Stimulated activated CD4-positive, alpha-beta T cell treated with anti-CD3 and anti-CD28 coated beads, Interleukin-12 subunit alpha, Interleukin-12 subunit beta, amount 100 ng/mL, for 48 hours (primary cell): ENCODE measurements around the gene PMIS2.
A peak's percentile ranks its signal among the peaks of the same experiment; 100 is the strongest.

ENCODE experiments used
- DNase-seq, 3 donors: peaks; one replicate each; pipeline ENCODE4 v3.0.0-alpha.2; 2020; ENCODE audit warnings: low read depth in 2 of 3, low spot score in 1 of 3

The PMIS2 gene

DNA sequence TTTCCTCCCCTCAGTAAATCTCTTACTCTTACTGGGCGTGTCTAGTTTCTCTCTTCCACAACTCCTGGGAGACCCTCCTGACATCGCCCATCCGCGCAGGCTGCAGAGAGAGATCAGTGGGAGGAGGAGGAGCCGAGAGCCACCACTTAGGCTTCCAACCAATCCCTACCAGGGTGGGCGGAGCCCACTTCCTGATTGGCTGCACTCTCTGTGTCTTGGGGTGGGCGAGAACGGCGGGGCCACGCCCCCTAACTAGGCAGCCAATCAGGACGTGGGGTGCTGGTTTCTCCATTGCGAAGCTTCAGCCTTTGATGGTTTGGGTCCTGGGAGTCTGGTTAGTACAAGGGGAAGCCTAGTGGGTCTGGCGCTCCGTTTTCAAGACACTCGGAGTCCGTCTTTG lies at the start of gene PMIS2:
TSS of gene PMIS2 (plus strand) at position 326 of the 400 bp plus-strand sequence. CDS start 87 bp downstream, outside the sequence.
- DNase-seq: peak in 1 of 3 donors; percentile 13

DNA sequence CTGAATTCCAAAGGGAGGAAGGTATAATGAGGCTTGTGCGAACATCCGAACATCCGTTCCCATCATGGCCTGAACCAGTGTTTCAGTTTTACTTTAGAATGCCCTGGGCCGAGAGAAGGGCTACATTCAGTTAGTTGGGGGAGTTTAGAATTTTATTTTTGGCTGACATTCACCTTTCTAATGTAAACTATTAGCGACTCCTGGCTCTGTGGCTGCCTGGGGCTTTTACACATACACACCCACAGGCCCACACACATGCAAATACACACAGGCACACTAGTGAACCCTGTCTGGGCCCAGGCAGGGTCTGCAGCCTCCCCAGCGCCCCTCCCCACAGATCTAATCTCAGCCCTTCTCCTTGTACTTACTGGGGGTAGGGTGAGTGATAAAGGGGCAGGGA lies 46.7 kb upstream of the PMIS2 start:
- DNase-seq: no peak

DNA sequence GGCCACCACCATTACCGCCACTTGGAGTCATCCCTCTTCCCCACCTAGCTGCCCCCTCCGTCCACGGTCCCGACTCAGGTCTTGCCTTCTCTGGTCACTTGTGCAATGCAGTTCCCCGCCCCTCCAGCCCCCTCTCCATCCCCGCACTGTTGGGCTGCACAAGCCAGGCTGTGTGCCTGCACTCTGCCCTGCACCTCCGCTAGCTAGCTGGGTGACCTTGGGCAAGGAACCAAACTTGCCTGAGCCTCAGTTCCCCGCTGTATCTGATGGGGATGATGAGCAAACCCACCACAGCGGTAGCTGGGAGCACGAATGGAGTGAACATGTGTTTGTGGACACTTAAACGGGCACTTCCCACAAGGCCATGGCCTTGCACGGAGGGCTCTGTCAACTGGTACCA lies 46.1 kb upstream of the PMIS2 start:
- DNase-seq: no peak

DNA sequence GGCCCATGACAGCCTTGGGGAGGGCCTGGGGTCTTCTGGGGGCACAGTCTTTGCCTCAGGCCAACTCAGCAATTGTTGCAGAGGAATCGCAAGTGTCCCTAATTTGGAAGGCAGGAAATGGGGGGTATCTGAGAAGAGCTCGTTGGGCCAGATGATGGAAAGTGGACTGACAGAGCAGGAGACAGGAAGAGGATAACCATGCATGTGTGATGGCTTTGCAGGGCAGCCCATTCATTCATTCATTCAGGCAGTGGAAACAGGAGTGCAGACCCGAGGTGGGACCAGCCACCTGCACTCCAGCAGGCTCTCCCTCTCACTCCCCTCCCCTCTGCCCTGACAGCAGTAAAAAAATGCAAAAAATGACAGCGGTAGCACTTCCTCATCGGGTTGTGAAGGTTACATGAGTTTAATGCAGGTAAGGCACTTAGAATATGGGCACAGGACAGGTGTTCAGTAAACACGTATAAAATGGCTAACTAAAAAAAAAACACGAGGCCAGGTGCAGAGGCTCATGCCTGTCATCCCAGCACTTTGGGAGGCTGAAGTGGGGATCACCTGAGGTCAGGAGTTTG lies 45.5 kb upstream of the PMIS2 start:
- no peak for DNase-seq

DNA sequence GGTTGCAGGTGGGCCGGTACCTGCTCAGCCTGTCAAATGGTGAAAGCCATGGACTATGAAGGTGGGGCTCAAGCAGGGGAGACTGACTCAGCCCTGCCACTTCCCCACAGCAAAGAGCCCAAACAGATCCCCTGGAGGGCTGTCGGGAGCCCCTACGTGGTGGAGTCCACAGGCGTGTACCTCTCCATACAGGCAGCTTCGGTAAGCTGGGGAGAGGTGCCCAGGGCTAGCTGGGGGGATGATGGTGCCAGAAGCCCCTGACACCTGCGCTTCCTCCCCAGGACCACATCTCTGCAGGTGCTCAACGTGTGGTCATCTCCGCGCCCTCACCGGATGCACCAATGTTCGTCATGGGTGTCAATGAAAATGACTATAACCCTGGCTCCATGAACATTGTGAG lies 43.8 kb upstream of the PMIS2 start:
- DNase-seq: no peak

DNA sequence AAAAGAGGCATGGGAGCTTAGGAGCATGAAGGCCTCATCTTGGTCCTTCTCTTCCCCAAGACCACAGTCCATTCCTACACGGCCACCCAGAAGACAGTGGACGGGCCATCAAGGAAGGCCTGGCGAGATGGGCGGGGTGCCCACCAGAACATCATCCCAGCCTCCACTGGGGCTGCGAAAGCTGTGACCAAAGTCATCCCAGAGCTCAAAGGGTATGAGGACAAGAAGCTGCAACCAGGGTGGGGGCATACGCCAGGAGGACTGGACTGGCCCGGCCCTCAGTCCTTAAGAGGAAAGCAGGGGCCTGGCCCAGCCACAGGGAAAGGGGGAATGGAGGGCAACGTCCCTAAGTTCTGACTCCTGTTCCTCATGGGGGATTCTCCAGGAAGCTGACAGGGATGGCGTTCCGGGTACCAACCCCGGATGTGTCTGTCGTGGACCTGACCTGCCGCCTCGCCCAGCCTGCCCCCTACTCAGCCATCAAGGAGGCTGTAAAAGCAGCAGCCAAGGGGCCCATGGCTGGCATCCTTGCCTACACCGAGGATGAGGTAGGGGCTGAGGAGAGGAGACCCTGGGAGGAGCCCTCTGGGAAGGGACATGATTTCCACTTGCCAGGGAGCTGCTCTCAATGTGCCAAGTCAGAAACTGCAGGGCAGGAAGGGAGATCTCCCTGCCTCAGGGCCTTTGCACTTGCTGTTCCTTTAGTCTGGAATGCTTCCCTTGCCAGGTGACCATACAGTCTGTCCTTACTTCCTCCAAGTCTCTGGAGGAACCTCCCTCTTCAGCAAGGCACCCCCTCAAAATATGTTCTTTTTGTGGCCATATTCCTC lies 42.5 kb upstream of the PMIS2 start:
- no peak for DNase-seq

DNA sequence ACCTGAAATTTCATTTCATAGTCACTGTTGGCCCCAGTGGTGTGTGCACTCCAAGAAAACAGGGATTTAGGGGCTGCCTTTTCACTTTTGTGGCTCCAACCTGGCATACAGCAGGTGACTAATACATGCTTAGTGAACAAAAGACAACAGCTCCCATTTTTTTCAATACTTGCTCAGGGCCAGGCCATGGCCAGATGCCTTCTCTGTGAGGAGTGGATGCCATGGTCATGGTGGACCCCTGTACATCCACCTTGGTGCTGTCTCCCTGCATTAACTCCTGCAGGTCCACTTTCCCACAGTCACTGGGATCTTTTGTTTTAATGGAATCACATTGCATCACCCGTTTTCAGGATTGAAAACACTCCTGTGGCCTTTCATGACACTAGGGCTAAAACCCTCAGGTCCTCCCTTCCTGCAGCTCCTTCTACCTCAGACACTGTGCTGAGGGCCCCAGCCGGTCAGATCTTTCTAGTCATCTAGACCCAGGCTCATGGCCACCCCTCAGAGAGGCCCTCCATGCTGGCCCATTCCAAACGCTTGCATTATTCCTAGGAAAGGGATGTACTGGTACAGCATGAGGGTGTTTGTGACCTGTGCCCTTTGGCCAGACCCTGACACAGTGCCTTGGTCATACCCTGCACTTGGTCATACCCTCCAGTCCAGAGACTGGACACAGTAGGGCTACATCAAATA lies 41.7 kb upstream of the PMIS2 start:
- no peak for DNase-seq

DNA sequence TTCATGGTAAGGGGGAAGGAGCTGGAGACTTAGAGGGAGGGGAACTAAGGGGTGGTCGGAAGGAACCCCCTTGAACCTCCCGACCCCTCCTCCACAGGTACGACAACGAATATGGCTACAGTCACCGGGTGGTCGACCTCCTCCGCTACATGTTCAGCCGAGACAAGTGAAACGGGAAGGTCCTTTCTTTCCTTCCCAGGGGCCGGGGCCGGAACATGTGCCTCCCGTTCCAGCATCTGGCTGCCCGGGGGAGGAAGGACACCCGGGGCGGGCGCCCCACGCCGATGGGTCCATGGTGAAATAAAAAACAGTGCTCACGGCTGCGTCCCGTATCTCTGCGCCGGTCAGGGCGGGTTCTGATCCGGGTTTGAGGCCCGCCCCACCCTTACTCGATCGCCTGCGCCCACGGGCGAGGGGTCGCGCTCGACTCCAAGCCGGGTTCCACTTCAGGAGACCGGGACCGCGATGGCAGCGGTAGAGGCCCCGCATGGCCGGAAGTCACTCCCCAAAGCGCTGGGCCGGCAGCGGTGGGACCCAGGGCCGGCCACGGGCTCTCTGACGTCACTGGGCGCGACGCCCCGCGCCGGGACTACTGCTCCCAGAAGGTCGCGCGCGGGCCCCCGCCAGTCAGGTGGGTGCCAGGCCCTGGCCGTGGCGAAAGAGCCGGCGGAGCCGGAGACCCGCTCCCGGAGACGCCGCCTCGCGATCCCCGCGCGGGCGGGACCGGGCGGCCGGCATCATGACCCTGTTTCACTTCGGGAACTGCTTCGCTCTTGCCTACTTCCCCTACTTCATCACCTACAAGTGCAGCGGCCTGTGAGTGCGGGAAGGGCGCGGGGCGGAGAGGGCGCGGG lies 40.7 kb upstream of the PMIS2 start, which contains the start of gene TMEM147:
TSS of gene TMEM147 (plus strand) at position 626 of the 854 bp plus-strand sequence. CDS start at position 740, 114 bp downstream.
- DNase-seq: peak; percentile 66 to 86 (median 72)

DNA sequence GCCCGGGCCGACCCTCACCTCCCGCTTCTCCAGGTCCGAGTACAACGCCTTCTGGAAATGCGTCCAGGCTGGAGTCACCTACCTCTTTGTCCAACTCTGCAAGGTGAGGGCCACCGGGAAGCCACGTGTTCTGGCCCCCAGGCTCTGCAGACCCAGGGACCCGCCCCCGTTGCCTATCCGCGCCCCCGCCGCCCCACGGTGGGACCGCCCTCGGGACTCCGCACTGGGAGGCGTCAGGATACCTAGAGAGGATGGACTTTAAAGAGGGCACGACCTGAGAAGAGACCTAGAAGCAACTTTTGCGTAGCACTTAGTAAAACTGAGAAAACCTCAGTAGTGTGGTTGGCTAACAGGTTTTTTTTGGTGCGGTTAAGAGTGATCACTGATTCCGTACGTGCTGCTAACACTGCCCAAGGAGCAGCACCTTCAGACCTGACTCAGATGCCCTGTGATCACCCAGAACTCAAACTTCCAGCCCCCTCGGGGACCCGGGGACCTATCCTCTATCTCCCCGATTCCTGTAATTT lies 40.1 kb upstream of the PMIS2 start:
- DNase-seq: peak; percentile 54 to 62 (median 58)

DNA sequence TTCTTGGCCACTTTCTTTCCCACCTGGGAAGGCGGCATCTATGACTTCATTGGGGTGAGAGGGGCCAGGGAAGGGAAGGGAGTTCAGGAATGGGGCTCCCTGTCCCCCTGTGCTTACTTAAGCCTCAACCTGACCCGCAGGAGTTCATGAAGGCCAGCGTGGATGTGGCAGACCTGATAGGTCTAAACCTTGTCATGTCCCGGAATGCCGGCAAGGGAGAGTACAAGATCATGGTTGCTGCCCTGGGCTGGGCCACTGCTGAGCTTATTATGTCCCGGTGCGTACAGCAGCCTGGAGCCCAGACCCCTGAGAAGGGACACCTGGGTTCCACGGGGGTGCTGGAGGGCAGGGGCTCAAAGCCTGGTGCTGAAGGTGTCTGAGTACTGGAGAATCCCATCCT lies 39.4 kb upstream of the PMIS2 start:
- DNase-seq: no peak

DNA sequence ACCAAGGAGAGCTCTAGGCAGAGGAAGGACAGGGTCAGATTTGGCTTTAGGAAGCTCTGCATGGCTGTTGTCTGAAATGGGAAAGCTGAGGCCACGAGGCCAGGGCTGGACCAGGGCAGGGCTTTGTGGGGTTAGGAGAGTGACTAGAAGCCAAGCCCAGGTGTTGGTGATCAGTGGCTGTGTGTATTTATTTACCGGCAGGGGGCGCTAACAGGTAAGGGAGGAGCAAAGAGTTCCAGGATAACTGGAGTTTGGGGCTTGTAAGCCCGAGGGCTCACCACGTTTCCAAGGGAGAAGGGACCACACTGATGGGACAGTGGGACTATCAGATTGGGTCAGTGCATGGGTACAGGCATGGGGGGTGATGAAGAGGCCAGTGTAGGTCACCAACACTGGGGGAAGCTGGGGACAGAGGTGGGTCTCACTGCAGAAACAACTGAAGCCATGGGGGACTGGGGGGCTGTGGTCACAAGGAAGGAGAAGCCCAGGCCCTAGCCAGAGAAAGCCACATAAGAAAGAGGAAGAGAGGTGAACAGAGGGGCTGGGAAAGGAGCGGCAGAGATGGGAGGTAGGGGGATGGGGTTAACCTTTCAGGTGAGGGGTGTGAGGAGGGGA lies 36.7 kb upstream of the PMIS2 start:
- DNase-seq: peak in 2 of 3 donors; percentile 25 to 53

DNA sequence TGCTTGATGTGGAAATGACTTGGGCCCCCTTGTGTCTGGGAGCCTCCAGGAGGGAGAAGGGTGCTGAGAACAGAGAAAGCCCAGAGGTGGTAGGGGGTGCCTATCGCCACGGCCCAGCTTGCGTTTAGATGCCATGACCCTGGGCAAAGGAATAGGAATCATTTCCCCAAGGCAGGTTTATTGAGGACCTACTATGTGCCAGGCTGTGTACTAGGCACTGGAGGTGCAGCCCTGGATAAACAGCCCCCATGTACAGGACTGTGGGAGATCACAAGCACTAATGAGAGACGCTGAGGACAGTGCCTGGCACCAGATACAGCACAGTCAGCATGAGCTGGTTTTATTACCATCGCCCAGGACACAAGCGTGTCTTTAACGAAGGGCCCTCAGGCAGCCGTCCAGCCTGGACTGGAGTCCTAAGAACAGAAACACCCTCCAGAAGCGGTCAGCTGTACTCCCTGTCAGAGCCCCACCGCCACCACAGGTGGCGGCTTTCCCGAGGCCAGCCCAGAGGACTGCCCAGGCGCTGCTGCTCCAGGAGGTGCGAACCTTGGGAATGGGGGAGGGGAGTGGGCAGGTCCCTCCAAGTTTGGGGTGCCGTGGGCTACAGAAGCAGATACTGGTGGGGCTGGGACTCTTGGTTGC lies 36.0 kb upstream of the PMIS2 start:
- no peak for DNase-seq

DNA sequence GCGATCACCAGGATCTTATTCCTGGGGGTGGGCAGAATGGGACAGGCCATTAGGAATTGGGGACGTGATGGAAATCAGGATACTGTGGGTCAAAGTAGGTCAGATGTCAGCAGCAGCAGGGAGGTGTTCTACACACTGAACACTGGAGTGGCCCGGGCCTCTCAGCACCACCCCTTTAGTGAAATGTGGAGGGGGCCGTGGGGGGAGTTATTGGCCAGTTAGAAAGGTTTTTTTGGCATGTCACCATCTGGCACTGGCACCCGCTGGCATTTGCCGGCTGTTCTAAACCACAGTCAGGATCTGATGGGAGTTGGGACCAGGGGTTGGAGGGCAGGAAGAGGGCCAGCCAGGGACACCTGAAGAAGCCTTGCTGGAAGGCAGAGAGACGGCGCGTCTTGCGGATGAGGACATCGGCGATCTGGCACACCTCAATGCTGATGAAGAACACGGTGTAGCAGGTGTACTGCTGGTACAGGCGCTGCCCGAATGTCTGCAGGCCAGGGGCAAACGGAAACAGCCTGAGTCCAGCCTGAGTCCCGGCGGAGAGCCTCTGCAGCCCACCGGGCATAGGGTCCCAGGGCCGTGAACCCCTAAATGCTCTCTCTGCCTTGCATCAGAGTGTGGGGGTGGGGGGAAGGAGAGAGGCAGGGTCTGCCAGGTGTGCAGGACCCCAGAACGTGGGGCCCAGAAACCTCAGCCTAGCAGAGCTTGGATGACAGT lies 34.7 kb upstream of the PMIS2 start:
- no peak for DNase-seq

DNA sequence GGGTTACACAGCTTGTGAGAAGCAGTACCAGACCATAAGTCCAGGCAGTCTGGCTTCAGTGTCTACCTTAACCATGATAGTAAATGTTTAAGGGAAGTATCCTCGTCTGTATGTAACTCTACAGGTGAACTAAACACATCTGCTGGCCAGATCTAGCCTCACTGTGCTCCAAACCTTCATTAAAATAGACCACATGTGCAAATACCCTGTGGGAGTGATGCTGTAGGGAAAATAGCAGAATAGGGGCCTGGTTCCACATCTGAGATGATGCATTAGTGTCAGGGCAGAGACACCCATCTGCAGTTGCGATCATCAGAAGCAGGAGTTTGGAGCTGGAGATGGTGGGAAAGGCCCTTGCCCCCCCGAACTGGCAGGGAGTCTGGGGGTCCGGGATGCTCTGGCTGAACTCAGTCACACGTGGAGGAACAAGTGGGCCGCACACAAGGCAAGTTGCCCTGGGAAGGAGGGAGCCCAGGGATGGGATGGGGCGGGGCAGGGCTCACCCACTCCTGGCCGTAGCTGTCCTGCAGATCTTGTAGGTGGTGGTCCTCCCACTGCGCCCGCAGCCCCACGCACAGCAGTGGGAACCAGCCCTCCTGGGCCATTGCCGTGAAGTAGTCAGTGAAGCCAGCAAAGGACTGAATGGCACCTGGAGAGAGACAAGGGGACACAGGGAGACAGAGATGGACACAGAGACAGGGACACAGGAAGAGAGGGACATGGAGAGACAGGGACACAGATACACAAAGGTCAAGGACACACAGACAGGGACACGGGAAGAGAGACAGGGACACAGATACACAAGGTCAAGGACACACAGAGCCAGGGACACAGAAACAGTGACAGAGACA lies 33.2 kb upstream of the PMIS2 start:
- no peak for DNase-seq

DNA sequence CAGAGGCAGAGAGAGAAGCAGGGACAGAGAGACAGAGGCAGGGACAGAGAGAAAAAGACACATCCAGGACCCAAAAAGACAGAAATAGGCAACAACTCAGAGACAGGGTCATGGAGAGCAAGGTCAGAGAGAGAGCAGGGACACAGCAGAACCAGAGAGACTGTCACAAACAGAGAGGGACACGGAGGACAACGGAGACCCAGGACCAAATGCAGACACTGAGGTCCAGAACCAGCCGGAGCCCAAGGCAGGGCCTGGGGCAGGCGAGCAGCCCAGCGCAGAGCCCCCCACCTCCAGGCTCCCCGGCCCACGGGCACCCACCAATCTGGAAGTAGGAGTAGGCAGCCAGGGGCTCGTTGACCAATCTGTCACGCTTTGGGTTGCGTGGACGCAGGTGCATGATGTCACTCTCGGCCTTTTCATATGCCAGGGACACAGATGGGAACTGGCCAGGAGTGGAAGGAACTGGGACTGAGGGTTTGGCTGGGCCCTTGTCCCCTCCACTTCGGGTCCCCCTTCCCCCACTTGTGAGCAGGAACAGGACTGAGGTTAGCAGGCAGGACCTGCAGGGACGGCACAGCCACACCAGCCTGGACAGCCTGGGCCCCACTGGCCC lies 32.5 kb upstream of the PMIS2 start:
- DNase-seq: no peak

DNA sequence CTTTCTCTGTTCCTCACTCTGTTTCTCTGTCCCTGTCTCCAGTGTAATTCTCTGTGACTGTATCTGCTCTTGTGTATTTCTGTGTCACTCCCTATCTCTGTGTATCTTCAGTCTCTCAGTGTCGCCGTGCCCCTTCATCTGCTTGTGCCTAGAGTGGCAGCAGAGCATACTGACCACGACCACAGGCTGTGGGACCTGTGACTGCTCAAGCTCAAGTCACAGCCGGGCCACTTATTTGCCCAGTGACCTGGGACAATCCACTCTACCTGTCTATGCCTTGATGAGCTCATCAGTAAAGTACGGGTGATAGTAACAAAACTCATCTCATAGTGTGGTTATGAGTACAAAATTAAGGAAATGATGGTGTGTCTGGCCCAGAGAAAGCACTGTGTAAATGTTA lies 31.9 kb upstream of the PMIS2 start:
- no peak for DNase-seq

DNA sequence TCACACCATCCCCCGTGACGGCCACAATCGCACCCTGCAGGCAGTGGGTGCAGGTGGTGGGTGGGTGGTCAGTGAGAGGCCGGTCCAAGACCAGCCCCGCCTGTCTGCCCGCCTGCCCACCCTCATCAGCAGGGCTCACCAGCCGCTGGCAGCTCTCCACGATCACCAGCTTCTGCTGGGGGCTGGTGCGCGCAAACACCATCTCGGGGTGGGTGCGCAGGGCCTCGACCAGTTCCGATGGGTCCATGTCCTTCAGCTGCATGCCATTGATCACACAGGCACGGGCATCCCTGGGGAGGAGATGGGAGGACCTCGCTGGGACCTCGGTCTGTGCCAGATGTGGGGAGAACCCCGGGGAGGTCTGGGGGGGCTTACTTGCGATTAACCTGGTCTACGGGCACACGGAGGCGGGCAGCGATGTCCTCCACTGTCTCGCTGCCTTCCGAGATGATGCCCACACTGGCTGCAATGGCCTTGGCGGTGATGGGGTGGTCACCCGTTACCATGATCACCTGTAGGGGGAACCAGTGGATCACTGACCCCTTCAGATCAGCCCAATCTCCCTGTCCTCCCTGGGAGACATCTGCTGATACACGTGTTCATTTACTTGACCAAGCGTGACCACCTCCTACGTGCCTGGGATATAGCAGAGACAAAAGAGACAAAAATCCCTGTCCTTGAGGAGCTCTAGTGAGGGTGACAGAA lies 30.5 kb upstream of the PMIS2 start:
- DNase-seq: no peak
